ENCODE results near the gene MICALL2.
A peak's percentile ranks its signal among the peaks of the same experiment; 100 is the strongest.

The MICALL2 gene

GRCh38 chr7:1466524-1467271 is 7.4 kb upstream of the MICALL2 start:
- DNase-seq, result no peak

GRCh38 chr7:1464694-1465093 is 5.4 kb upstream of the MICALL2 start:
- DNase-seq, result no peak

- no peak for DNase-seq
Measured at GRCh38 chr7:1463676-1464223, 4.5 kb upstream of the MICALL2 start.

- no peak for DNase-seq
Measured at GRCh38 chr7:1461646-1462375, 2.5 kb upstream of the MICALL2 start.

GRCh38 chr7:1460821-1461645 is 1.8 kb upstream of the MICALL2 start:
- no peak for DNase-seq

GRCh38 chr7:1459920-1460820 is 900 bp upstream of the MICALL2 start:
- no peak for DNase-seq

- DNase-seq, result peak; percentile 91
Measured at GRCh38 chr7:1459512-1459892, 232 bp upstream of the MICALL2 start.

- no peak for DNase-seq
Measured at GRCh38 chr7:1457949-1458682, 1.2 kb downstream of the MICALL2 start.

- no peak for DNase-seq
Measured at GRCh38 chr7:1457059-1457948, 2.0 kb downstream of the MICALL2 start.

GRCh38 chr7:1455955-1456354 is 3.3 kb downstream of the MICALL2 start:
- DNase-seq, result no peak

GRCh38 chr7:1455241-1455939 is 3.9 kb downstream of the MICALL2 start:
- DNase-seq, result no peak

- no peak for DNase-seq
Measured at GRCh38 chr7:1454542-1454941, 4.7 kb downstream of the MICALL2 start.

GRCh38 chr7:1452205-1452604 is 7.1 kb downstream of the MICALL2 start:
- no peak for DNase-seq

- DNase-seq, result no peak
Measured at GRCh38 chr7:1450987-1451386, 8.3 kb downstream of the MICALL2 start.

GRCh38 chr7:1450431-1450830 is 8.8 kb downstream of the MICALL2 start:
- DNase-seq, result no peak

GRCh38 chr7:1449951-1450350 is 9.3 kb downstream of the MICALL2 start:
- no peak for DNase-seq

- DNase-seq, result no peak
Measured at GRCh38 chr7:1449501-1449900, 9.8 kb downstream of the MICALL2 start.

GRCh38 chr7:1448958-1449357 is 10.3 kb downstream of the MICALL2 start:
- DNase-seq, result no peak

- no peak for DNase-seq
Measured at GRCh38 chr7:1447551-1448244, 11.6 kb downstream of the MICALL2 start.
